Measurements from ENCODE around the gene AGBL5. TPM values are rescaled to one million over a fixed set of nuclear protein-coding genes. Genes with fewer than 3 reads are reported as not detected.

The AGBL5 gene
- total RNA-seq, 1 donor from 2014 or later = 14.0 TPM

GRCh38 chr2:27018142-27018541, 33.3 kb upstream of the AGBL5 start:
- Histone ChIP-seq H3K27me3 (no peaks in the 10 kb centered on the region), H3K27ac (no peak overlapping the region), H3K4me1 (peaks cover 7% of the 10 kb centered on the region), H3K9me3 (no peaks in the 10 kb centered on the region), H3K36me3 (peaks cover 10% of the 10 kb centered on the region), H3K4me3 (no peak overlapping the region)
- TF ChIP-seq CTCF (IDR thresholded peaks at IDR 0.05) = no peak
- intact Hi-C loops (cut with DNase I) = loop anchor here (10.0 kb wide), 1 partner anchor 53 kb away; no protein-coding TSS in a partner anchor
- ATAC-seq (no peak), DNase-seq (no peak)

- no peak for DNase-seq
- TF ChIP-seq CTCF (IDR thresholded peaks at IDR 0.05) = no peak
- H3K9me3 ChIP-seq = no peaks in the 10 kb centered on the region
- no peak for ATAC-seq
- peaks cover 7% of the 10 kb centered on the region for H3K4me1 ChIP-seq
- no peak overlapping the region for H3K27ac ChIP-seq
- peaks cover 18% of the 10 kb centered on the region for H3K36me3 ChIP-seq
- no peak overlapping the region for H3K4me3 ChIP-seq
- H3K27me3 ChIP-seq = no peaks in the 10 kb centered on the region
- intact Hi-C loops (cut with DNase I) = loop anchor here (10.0 kb wide), 1 partner anchor 55 kb away; no protein-coding TSS in a partner anchor
Measured at GRCh38 chr2:27019459-27019858, 32.0 kb upstream of the AGBL5 start.

- ATAC-seq (no peak), DNase-seq (no peak)
- intact Hi-C loops (cut with DNase I) = loop anchor here (10.0 kb wide), 1 partner anchor 55 kb away; no protein-coding TSS in a partner anchor
- Histone ChIP-seq H3K27ac (peak overlapping the region; percentile 36), H3K4me3 (no peak overlapping the region), H3K36me3 (peaks cover 19% of the 10 kb centered on the region), H3K4me1 (peaks cover 7% of the 10 kb centered on the region), H3K9me3 (no peaks in the 10 kb centered on the region), H3K27me3 (no peaks in the 10 kb centered on the region)
- TF ChIP-seq CTCF (IDR thresholded peaks at IDR 0.05) = no peak
Measured at GRCh38 chr2:27019931-27020855, 31.3 kb upstream of the AGBL5 start.

- Histone ChIP-seq H3K9me3 (no peaks in the 10 kb centered on the region), H3K36me3 (peaks cover 30% of the 10 kb centered on the region), H3K4me1 (peaks cover 7% of the 10 kb centered on the region), H3K4me3 (no peak overlapping the region), H3K27me3 (no peaks in the 10 kb centered on the region), H3K27ac (no peak overlapping the region)
- TF ChIP-seq CTCF (IDR thresholded peaks at IDR 0.05) = no peak
- ATAC-seq (no peak), DNase-seq (no peak)
- intact Hi-C loops (cut with DNase I) = no loop called here
Measured at GRCh38 chr2:27021253-27022049, 30.0 kb upstream of the AGBL5 start.

GRCh38 chr2:27023740-27024139, 27.7 kb upstream of the AGBL5 start:
- Histone ChIP-seq H3K27ac (no peak overlapping the region), H3K9me3 (no peaks in the 10 kb centered on the region), H3K4me1 (peaks cover 7% of the 10 kb centered on the region), H3K36me3 (peaks cover 41% of the 10 kb centered on the region), H3K27me3 (no peaks in the 10 kb centered on the region), H3K4me3 (no peak overlapping the region)
- no peak for DNase-seq
- no peak for TF ChIP-seq CTCF (IDR thresholded peaks at IDR 0.05)
- intact Hi-C loops (cut with DNase I) = no loop called here
- no peak for ATAC-seq

Measured in upper lobe of right lung (tissue), 1 donor.